ENCODE data around the gene PSMD4.

Gene PSMD4

GRCh38 chr1:151309811-151310323 lies 55.3 kb downstream of the PSMD4 start:
- no peak for DNase-seq

- no peak for DNase-seq
These were observed 56.5 kb downstream of the PSMD4 start for GRCh38 chr1:151311011-151311410.

- no peak for DNase-seq
These were observed 57.2 kb downstream of the PSMD4 start for GRCh38 chr1:151311589-151312331.

GRCh38 chr1:151312411-151312810 lies 57.9 kb downstream of the PSMD4 start:
- DNase-seq: no peak

- DNase-seq: no peak
These were observed 58.3 kb downstream of the PSMD4 start for GRCh38 chr1:151312826-151313225.

GRCh38 chr1:151313501-151313900 lies 59.0 kb downstream of the PSMD4 start:
- DNase-seq: no peak

GRCh38 chr1:151314137-151314875 lies 59.8 kb downstream of the PSMD4 start:
- no peak for DNase-seq

GRCh38 chr1:151315565-151316235 lies 61.2 kb downstream of the PSMD4 start:
- no peak for DNase-seq

Measured in NCI-H526 treated with DMSO at 0.1 percent for 48 hours (cell line).